ENCODE measurements around the gene EPHB2. TPM values are rescaled to one million over a fixed set of nuclear protein-coding genes. Genes with fewer than 3 reads are reported as not detected.

EPHB2 gene
- total and polyA plus RNA-seq, 9 donors, result 2.5 to 55.1 (median 15.1) TPM

DNA sequence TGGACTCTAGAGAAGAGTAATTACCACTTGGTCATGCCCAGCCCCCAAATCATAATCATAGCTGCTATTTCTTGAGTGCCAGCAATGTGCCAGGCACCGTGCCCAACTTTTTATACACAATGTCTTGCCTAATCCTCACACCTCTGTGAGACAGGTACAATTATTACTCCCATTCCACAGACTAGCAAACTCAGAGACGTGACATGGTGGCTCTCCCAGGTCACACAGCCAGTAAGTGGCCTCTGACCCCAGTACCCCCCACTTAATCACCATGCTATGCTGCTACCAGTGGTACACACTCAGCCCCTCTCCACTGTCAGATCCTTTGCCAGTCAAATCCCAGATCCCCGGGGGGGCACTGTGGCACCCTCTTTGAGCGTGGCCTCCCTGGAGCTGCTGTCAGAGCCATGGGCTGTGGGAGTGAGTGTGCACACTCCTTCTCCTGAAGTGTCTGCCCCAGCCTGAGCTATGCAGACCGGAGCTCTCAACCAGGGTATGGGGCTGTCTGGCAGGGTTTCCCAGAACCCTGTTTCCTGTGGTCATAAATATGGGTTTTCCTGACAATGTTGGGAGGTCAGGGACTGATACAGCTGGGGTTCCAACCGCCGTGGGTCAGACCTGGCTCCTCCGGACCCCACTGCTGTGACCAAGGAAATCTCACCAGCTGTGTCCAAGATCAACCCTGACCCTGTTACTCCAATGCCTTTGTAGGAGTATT lies 210.3 kb downstream of the EPHB2 start:
- Histone ChIP-seq H3K27ac (no peak overlapping the region), H3K27me3 (no peaks in the 10 kb centered on the region), H3K9me3 (no peaks in the 10 kb centered on the region), H3K36me3 (no peaks in the 10 kb centered on the region), H3K4me1 (ENCODE audit: insufficient read depth) (peaks cover 2% of the 10 kb centered on the region), H3K4me3 (no peak overlapping the region)
- 39 to 41% (median 40%) methylated on average over 8 of the region's 8 CpGs for WGBS, 3 donors
- TF ChIP-seq POLR2A (IDR thresholded peaks at IDR 0.05), result no peak
- TF ChIP-seq EP300 (IDR thresholded peaks at IDR 0.05), result no peak
- intact Hi-C loops (cut with DNase I), result no loop called here
- DNase-seq, result no peak

DNA sequence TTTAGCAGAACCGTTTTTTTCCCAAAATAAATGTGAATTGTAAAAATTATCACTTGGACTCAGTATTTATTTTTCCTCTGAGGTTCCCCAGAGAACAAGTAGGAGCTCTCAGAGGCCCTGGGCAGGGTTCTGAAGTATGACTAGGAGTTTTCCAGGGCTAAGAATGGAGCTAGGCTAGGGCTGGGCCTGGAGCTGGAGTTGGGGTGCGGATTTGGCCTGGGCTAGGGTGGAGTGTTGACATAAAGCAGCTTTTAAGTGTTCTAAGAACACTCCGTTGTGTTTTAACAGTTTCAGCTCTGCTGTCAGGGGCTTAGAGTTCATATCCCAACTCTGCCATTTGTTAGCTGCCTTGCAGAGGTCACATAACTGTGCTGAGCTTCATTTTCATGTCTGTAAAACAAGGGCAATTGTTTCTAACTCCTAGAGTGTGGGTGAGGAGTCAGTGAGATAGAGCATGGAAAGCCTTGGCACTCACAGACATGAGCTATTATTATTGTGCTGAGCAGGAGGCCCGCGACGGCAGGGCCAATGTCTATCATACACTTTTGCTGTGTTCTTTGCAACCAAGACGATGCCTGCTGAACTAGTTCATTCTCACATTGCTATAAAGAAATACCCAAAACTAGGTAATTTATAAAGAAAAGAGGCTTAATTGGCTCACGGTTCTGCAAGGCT lies 210.9 kb downstream of the EPHB2 start:
- TF ChIP-seq POLR2A (IDR thresholded peaks at IDR 0.05) (no peak), EP300 (IDR thresholded peaks at IDR 0.05) (no peak)
- TF ChIP-seq, protein P1, sequence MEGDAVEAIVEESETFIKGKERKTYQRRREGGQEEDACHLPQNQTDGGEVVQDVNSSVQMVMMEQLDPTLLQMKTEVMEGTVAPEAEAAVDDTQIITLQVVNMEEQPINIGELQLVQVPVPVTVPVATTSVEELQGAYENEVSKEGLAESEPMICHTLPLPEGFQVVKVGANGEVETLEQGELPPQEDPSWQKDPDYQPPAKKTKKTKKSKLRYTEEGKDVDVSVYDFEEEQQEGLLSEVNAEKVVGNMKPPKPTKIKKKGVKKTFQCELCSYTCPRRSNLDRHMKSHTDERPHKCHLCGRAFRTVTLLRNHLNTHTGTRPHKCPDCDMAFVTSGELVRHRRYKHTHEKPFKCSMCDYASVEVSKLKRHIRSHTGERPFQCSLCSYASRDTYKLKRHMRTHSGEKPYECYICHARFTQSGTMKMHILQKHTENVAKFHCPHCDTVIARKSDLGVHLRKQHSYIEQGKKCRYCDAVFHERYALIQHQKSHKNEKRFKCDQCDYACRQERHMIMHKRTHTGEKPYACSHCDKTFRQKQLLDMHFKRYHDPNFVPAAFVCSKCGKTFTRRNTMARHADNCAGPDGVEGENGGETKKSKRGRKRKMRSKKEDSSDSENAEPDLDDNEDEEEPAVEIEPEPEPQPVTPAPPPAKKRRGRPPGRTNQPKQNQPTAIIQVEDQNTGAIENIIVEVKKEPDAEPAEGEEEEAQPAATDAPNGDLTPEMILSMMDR (IDR thresholded peaks at IDR 0.05), result no peak
- no peaks in the 10 kb centered on the region for H3K27me3 ChIP-seq
- H3K36me3 ChIP-seq, result no peaks in the 10 kb centered on the region
- DNase-seq, result no peak
- H3K4me1 ChIP-seq (ENCODE audit: insufficient read depth), result peaks cover 2% of the 10 kb centered on the region
- 32 to 49% (median 35%) methylated on average over 8 of the region's 8 CpGs for WGBS, 3 donors
- H3K4me3 ChIP-seq, result no peak overlapping the region
- no peaks in the 10 kb centered on the region for H3K9me3 ChIP-seq
- intact Hi-C loops (cut with DNase I), result no loop called here
- no peak overlapping the region for H3K27ac ChIP-seq

DNA sequence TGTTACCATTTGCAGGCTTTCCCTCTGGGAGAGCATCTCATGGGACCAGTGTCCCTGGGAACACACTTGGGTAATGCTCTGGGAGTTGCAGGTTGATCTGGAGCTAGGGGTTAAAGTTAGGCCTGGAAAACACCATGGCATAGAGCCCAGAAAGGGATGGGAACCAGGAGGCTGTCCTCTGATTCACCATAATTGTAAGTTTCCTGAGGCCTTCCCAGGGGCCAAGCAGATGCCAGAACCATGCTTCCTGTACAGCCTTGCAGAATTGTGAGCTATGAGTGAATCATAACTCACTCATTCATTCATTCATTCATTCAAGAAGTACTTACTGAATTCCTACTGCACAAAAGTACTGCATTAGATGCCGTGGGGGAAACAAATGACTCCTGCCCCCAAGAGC lies 212.0 kb downstream of the EPHB2 start:
- DNase-seq, result no peak
- TF ChIP-seq, protein P1 (IDR thresholded peaks at IDR 0.05), result no peak
- TF ChIP-seq EP300 (IDR thresholded peaks at IDR 0.05) (no peak), POLR2A (IDR thresholded peaks at IDR 0.05) (no peak)
- 94 to 96% (median 95%) methylated on average over 1 of the region's 1 CpG for WGBS, 3 donors

DNA sequence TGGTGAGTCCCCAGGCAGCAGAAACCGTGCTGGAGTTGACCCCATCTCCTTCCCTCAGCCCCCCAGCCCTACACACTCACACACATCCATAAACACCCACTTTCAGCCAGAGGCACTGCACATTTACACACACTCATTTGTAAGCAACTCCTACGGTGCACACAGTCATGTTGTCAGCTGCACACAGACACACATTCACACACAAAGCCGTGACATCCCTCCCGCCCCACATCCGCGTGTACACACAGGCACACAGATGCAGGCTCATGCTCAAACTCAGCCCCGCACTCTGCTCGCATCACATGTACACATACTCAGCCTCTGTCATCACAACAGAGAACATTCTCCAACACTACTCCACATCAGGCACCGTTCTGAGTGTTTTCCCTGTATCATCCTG lies 214.5 kb downstream of the EPHB2 start:
- intact Hi-C loops (cut with DNase I), result no loop called here
- Histone ChIP-seq H3K4me3 (no peak overlapping the region), H3K4me1 (ENCODE audit: insufficient read depth) (peaks cover 2% of the 10 kb centered on the region), H3K27me3 (no peaks in the 10 kb centered on the region), H3K36me3 (no peaks in the 10 kb centered on the region), H3K27ac (no peak overlapping the region), H3K9me3 (no peaks in the 10 kb centered on the region)
- DNase-seq, result no peak
- 47 to 65% (median 53%) methylated on average over 9 of the region's 9 CpGs for WGBS, 3 donors
- TF ChIP-seq POLR2A (IDR thresholded peaks at IDR 0.05) (no peak), EP300 (IDR thresholded peaks at IDR 0.05) (no peak)
- TF ChIP-seq, protein P1 (IDR thresholded peaks at IDR 0.05), result no peak

More for the DNA sequence above, 212.0 kb downstream of the EPHB2 start:
- no peak overlapping the region for H3K4me3 ChIP-seq
- H3K9me3 ChIP-seq, result no peaks in the 10 kb centered on the region
- intact Hi-C loops (cut with DNase I), result no loop called here
- no peaks in the 10 kb centered on the region for H3K27me3 ChIP-seq
- H3K36me3 ChIP-seq, result no peaks in the 10 kb centered on the region
- no peak overlapping the region for H3K27ac ChIP-seq
- H3K4me1 ChIP-seq (ENCODE audit: insufficient read depth), result peaks cover 2% of the 10 kb centered on the region
